ENCODE data around the gene NID2.

The NID2 gene

DNA sequence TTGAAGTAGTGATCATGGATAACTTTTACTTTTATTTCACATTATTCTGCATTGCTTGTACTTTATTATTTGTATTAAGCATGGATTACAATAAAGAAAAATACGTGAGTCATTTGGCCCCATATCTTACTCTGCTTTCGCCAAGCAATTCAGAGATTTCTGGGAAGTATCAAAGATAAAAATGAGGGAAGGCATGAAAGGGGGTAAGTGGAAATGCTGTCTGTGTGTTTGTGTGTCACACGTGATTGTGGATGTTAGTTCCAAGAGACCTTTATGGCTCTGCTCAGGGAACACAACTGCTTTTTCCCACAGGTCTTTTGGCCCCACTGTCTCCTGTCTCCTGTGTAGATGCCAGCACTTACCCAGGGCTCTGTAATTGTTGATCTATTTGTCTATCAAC, 10.5 kb downstream of the NID2 start:
- H3K4me3 ChIP-seq (replicated peaks; ENCODE audit: low read depth, low read length) = no peak overlapping the region
- TF ChIP-seq, protein P1, sequence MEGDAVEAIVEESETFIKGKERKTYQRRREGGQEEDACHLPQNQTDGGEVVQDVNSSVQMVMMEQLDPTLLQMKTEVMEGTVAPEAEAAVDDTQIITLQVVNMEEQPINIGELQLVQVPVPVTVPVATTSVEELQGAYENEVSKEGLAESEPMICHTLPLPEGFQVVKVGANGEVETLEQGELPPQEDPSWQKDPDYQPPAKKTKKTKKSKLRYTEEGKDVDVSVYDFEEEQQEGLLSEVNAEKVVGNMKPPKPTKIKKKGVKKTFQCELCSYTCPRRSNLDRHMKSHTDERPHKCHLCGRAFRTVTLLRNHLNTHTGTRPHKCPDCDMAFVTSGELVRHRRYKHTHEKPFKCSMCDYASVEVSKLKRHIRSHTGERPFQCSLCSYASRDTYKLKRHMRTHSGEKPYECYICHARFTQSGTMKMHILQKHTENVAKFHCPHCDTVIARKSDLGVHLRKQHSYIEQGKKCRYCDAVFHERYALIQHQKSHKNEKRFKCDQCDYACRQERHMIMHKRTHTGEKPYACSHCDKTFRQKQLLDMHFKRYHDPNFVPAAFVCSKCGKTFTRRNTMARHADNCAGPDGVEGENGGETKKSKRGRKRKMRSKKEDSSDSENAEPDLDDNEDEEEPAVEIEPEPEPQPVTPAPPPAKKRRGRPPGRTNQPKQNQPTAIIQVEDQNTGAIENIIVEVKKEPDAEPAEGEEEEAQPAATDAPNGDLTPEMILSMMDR (IDR thresholded peaks at IDR 0.05; ENCODE audit: low read depth, low read length, missing control alignments) = no peak
- DNase-seq (ENCODE audit: extremely low read depth, low read depth) = no peak

DNA sequence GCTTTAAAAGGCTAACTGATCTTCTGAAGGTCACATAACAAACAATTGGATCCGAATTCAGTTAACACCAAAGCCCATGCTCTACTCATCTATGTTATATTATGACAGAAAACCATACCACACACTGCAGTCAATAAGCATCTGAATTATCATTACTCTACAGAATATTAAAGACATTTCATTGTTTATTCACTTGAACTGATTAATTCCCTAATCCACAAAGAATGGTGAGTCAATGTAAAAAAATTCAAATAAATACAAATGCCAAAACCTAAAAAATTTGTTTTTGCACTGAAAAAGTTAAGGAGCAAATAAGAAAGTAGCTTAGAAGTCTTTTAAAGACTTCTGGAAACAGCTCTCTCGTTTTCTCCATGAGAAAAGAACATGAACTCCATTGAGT, 13.7 kb downstream of the NID2 start:
- TF ChIP-seq, protein P1 (IDR thresholded peaks at IDR 0.05; ENCODE audit: low read depth, low read length, missing control alignments) = no peak
- no peak for DNase-seq (ENCODE audit: extremely low read depth, low read depth)

DNA sequence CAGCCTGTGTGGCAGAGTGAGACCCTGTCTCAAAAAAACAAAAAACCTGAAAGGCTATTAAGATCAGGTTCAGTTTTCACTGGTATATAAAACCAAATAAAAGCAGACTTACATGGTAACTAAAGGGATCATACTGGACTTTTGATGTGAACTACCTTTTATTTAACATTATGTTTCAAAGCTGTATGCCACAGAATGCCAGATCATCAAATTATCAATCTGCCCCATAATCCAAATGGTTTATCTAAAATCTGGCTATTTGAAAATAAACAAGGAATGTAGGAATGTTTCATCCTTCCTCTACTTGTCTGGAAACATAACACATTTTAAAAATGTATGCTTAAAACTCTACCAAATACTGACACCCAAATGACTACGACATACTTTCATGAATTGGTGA, 14.2 kb downstream of the NID2 start:
- no peak for DNase-seq (ENCODE audit: extremely low read depth, low read depth)
- H3K4me3 ChIP-seq (replicated peaks; ENCODE audit: low read depth, low read length) = no peak overlapping the region
- TF ChIP-seq, protein P1 (IDR thresholded peaks at IDR 0.05; ENCODE audit: low read depth, low read length, missing control alignments) = no peak

More for the DNA sequence above, 13.7 kb downstream of the NID2 start:
- no peak overlapping the region for H3K4me3 ChIP-seq (replicated peaks; ENCODE audit: low read depth, low read length)

DNA sequence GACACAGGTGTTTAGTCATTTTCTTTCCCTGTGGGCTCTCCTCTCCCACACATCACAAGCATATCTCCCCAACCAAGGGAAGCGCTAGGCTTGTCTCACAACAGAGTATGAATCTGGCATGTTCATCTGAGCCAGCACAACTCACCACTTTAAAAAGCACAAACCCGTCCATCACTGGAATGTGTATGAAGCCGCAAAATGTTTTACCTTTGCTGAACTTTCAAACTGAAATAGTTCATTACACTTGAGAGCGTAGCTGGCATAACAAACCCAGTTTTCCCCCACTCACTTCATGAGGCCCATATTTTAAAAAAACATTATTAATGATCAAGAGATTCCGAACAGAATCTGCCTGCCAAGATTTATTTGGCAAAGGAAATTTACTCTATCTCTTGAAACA, 15.8 kb downstream of the NID2 start:
- no peak for DNase-seq (ENCODE audit: extremely low read depth, low read depth)
- no peak overlapping the region for H3K4me3 ChIP-seq (replicated peaks; ENCODE audit: low read depth, low read length)
- TF ChIP-seq, protein P1 (IDR thresholded peaks at IDR 0.05; ENCODE audit: low read depth, low read length, missing control alignments) = no peak

DNA sequence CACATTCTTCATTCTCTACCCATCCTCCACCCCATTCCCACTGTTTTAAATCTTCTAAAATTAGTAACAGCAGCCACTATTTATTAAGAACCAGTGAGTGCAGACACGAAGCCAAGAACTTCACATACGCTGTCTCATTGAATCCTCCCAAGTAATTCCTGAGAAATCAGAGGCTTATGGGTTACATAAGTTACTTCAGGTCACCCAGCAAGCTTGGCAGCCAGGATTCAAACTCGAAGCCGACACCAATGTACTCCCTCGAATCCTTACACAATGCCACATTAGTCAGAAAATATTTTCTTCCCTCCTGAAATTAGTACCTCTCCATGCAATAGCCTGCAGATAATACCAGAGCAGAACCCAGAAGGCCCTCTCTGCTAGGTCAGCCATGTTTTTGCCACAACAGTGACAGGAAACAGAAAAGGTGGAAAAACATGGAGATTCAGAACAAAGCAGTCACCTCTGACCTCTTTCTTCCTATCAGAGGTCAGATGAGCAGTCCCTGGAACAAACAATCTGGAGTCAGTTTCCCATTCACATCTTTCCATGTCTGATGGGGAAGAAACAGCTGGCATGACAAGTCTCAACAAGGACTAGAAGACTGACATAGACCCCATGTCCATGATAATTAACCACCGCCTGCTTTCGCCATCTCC, 16.4 kb downstream of the NID2 start:
- no peak overlapping the region for H3K4me3 ChIP-seq (replicated peaks; ENCODE audit: low read depth, low read length)
- TF ChIP-seq, protein P1 (IDR thresholded peaks at IDR 0.05; ENCODE audit: low read depth, low read length, missing control alignments) = no peak
- no peak for DNase-seq (ENCODE audit: extremely low read depth, low read depth)

DNA sequence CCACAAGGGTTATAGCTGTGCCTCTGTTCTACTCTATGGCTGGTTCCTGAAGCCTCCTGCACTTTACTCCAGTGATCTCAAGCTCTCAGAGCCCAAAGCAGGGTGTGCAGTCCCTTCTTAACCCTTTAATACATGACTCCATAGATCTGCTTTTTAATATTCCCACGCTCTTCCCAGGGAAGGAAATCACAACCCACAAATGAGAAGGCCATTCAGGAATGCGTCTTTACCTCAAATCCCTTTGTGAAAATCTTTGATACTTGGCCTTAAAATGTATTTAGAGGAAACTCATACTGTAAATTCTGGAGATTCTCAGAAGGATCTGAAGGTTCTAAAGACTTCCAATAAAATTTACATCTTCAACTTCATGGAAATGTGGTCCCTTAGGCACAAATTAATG, 17.0 kb downstream of the NID2 start:
- DNase-seq (ENCODE audit: extremely low read depth, low read depth) = no peak
- H3K4me3 ChIP-seq (replicated peaks; ENCODE audit: low read depth, low read length) = no peak overlapping the region
- TF ChIP-seq, protein P1 (IDR thresholded peaks at IDR 0.05; ENCODE audit: low read depth, low read length, missing control alignments) = no peak

DNA sequence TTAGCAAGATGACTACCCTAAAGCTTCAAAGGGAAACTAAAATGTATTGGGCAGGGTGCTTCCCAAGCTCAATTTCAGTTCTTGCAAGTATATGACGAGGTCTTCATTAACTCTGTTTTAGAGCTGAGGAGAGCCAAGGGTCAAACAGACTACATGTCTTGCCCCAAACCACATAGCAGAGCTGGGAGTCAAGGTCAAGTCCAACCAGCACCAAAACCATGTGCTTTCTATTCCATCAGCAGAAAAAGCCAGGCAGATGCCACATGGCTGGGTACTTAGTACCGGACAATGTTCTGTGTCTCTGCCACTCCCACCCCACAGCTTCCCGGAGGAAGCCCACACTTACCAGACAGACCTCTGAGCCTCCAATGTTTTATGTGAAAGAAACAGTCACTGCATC, 17.6 kb downstream of the NID2 start:
- TF ChIP-seq, protein P1 (IDR thresholded peaks at IDR 0.05; ENCODE audit: low read depth, low read length, missing control alignments) = no peak
- no peak overlapping the region for H3K4me3 ChIP-seq (replicated peaks; ENCODE audit: low read depth, low read length)
- DNase-seq (ENCODE audit: extremely low read depth, low read depth) = no peak
